ENCODE measurements around the gene CLEC18A.
"Not testable (repeated sequence)": the region's sequence is repeated elsewhere in the genome, so short reads cannot be mapped to it uniquely, and the experiment has no call there.

Gene CLEC18A

GRCh38 chr16:69931631-69932030 lies 19.5 kb upstream of the CLEC18A start:
- DNase-seq = no peak

GRCh38 chr16:69932228-69932627 lies 18.9 kb upstream of the CLEC18A start:
- no peak for DNase-seq

GRCh38 chr16:69932691-69933392 lies 18.3 kb upstream of the CLEC18A start:
- DNase-seq = no peak

GRCh38 chr16:69934044-69934443 lies 17.1 kb upstream of the CLEC18A start:
- DNase-seq = no peak

GRCh38 chr16:69934751-69935150 lies 16.4 kb upstream of the CLEC18A start:
- no peak for DNase-seq

- no peak for DNase-seq
These were observed 15.8 kb upstream of the CLEC18A start for GRCh38 chr16:69935278-69935711.

GRCh38 chr16:69935740-69936139 lies 15.4 kb upstream of the CLEC18A start:
- no peak for DNase-seq

- DNase-seq = no peak
These were observed 14.9 kb upstream of the CLEC18A start for GRCh38 chr16:69936252-69936651.

- no peak for DNase-seq
These were observed 14.4 kb upstream of the CLEC18A start for GRCh38 chr16:69936751-69937211.

- no peak for DNase-seq
These were observed 13.6 kb upstream of the CLEC18A start for GRCh38 chr16:69937465-69937951.

- DNase-seq = no peak
These were observed 11.9 kb upstream of the CLEC18A start for GRCh38 chr16:69938981-69939820.

GRCh38 chr16:69939821-69940585 lies 11.1 kb upstream of the CLEC18A start:
- no peak for DNase-seq

- DNase-seq = no peak
These were observed 10.5 kb upstream of the CLEC18A start for GRCh38 chr16:69940676-69941075.

- no peak for DNase-seq
These were observed 9.7 kb upstream of the CLEC18A start for GRCh38 chr16:69941251-69942098.

- DNase-seq = no peak
These were observed 9.0 kb upstream of the CLEC18A start for GRCh38 chr16:69942099-69942491.

- no peak for DNase-seq
These were observed 8.4 kb upstream of the CLEC18A start for GRCh38 chr16:69942627-69943170.

GRCh38 chr16:69943241-69944036 lies 7.7 kb upstream of the CLEC18A start:
- DNase-seq = not testable (repeated sequence)

- DNase-seq = not testable (repeated sequence)
These were observed 723 bp upstream of the CLEC18A start for GRCh38 chr16:69950411-69950810.

- DNase-seq = not testable (repeated sequence)
These were observed 518 bp downstream of the CLEC18A start for GRCh38 chr16:69951672-69952031.

- DNase-seq = not testable (repeated sequence)
These were observed 982 bp downstream of the CLEC18A start for GRCh38 chr16:69952116-69952515.

Data from SHP77 treated with DMSO at 0.1 percent for 48 hours (cell line).